ENCODE data around the gene FOXN3.

DNA sequence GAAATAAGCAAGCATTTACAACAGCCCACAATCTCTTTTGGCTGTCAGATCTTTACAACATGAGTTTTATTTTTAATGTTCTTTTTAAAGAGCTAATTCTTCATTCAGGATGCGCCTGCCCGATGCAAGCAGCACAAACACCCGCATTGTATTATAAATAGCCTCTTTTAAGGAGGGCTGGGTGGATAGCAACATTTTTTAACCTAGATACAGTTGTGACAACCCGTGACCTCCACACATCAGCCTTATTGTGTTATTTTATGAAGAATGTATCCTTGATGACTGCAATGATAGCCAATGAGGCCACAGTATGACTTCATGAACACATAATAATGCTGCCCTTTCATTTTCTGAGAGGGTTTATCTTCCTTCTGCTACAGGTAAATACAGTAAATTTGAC is 173.7 kb downstream of the FOXN3 start:
- TF ChIP-seq, protein P1, sequence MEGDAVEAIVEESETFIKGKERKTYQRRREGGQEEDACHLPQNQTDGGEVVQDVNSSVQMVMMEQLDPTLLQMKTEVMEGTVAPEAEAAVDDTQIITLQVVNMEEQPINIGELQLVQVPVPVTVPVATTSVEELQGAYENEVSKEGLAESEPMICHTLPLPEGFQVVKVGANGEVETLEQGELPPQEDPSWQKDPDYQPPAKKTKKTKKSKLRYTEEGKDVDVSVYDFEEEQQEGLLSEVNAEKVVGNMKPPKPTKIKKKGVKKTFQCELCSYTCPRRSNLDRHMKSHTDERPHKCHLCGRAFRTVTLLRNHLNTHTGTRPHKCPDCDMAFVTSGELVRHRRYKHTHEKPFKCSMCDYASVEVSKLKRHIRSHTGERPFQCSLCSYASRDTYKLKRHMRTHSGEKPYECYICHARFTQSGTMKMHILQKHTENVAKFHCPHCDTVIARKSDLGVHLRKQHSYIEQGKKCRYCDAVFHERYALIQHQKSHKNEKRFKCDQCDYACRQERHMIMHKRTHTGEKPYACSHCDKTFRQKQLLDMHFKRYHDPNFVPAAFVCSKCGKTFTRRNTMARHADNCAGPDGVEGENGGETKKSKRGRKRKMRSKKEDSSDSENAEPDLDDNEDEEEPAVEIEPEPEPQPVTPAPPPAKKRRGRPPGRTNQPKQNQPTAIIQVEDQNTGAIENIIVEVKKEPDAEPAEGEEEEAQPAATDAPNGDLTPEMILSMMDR (IDR thresholded peaks at IDR 0.05) = no peak
- TF ChIP-seq POLR2A (IDR thresholded peaks at IDR 0.05) = no peak
